ENCODE measurements around the gene AKNA.

DNA sequence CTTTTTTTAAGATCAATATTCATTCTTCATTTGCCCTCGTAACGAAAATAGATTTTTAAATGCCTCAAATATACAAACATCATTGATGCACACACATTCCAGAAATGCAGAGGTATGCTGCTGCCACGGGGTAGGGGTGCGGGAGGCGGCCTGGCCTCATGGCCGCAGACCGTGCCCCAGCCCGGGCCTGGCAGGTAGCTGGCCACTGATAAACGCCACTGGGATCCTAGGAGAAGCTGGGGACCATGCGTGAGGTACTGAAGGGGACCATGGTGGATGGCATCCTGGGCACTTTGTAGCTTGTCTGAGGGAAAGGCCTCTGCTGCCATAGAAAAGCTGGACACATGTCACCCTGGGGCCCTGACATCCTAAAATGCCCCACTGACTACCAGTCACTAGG lies 51.6 kb downstream of the AKNA start:
- no peak for TF ChIP-seq MAX (CRISPR knock-in tag; IDR thresholded peaks at IDR 0.05)
- TF ChIP-seq, protein P1, sequence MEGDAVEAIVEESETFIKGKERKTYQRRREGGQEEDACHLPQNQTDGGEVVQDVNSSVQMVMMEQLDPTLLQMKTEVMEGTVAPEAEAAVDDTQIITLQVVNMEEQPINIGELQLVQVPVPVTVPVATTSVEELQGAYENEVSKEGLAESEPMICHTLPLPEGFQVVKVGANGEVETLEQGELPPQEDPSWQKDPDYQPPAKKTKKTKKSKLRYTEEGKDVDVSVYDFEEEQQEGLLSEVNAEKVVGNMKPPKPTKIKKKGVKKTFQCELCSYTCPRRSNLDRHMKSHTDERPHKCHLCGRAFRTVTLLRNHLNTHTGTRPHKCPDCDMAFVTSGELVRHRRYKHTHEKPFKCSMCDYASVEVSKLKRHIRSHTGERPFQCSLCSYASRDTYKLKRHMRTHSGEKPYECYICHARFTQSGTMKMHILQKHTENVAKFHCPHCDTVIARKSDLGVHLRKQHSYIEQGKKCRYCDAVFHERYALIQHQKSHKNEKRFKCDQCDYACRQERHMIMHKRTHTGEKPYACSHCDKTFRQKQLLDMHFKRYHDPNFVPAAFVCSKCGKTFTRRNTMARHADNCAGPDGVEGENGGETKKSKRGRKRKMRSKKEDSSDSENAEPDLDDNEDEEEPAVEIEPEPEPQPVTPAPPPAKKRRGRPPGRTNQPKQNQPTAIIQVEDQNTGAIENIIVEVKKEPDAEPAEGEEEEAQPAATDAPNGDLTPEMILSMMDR (IDR thresholded peaks at IDR 0.05): no peak
- TF ChIP-seq IRF1 (CRISPR knock-in tag; IDR thresholded peaks at IDR 0.05): no peak
